ENCODE results near the gene CD82.

CD82 gene

DNA sequence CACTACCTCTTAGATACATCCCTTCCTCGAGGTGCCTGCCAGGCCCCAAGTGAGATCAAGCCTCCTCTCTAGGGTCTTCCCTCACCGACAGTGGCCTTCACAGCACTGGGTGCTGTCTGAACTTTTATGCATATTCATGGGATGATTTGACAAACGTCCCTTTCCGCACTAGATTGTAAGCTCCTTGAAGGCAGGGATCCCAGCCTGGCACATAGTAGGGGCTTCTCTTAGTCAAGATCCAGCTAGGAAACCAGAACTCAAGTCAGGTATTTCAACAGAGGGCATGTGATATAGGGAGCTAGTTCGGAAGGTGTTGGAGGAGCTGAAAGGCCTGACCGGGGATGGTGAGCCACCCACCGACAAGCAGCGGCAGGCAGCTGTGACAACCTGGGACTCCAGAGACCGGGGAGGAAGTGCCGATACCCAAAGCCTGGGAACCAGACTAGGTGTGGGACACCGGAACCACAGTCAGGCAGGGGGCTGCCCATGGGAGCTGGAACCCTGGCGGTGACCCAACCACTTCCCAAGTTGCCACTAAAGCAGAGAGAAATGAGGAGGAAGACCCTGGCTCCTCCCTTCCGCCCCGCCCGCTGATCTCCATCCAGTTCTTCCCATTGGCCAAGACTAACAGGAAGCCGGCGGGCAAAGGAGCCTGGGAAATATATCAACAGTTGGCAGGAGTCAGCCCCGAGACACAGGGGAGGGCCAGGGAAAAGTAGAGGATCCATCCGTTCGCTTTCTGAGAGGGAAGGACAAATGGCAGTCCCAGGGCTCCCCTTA is 39.8 kb upstream of the CD82 start:
- Histone ChIP-seq H3K4me2 (ENCODE audit: low read length) (no peak overlapping the region), H3F3A (ENCODE audit: control insufficient read depth, insufficient read depth) (no peaks in the 10 kb centered on the region)
- TF ChIP-seq CTCF (IDR thresholded peaks at IDR 0.05; ENCODE audit: low read depth, low read length, poor library complexity, severe bottlenecking) (no peak), EZH2phosphoT487 (IDR thresholded peaks at IDR 0.05; ENCODE audit: borderline replicate concordance, low read length) (no peak)

GRCh38 chr11:44526438-44526837 is 39.0 kb upstream of the CD82 start:
- H3K27ac ChIP-seq (ENCODE audit: low read depth, low read length), result no peak overlapping the region
- no peak overlapping the region for H3K4me3 ChIP-seq (ENCODE audit: low read length)
- H3K36me3 ChIP-seq (ENCODE audit: control insufficient read depth, low read length), result no peaks in the 10 kb centered on the region
- no peak overlapping the region for H3K4me2 ChIP-seq (ENCODE audit: low read length)
- peaks cover 32% of the 10 kb centered on the region for H3K27me3 ChIP-seq (ENCODE audit: control insufficient read depth, low read length)
- H3K9me3 ChIP-seq (ENCODE audit: control insufficient read depth, insufficient read depth, low read length), result no peaks in the 10 kb centered on the region
- H3K9me2 ChIP-seq (replicated peaks; ENCODE audit: control insufficient read depth, low read length), result no peaks in the 10 kb centered on the region
- no peaks in the 10 kb centered on the region for H3F3A ChIP-seq (ENCODE audit: control insufficient read depth, insufficient read depth)
- no peak for TF ChIP-seq EZH2phosphoT487 (IDR thresholded peaks at IDR 0.05; ENCODE audit: borderline replicate concordance, low read length)
- TF ChIP-seq CTCF (IDR thresholded peaks at IDR 0.05; ENCODE audit: low read depth, low read length, poor library complexity, severe bottlenecking), result no peak
- no peaks in the 10 kb centered on the region for H4K20me1 ChIP-seq (ENCODE audit: control insufficient read depth, insufficient read depth, low read depth, low read length)
- H3K79me2 ChIP-seq (ENCODE audit: control insufficient read depth, low read length), result no peaks in the 10 kb centered on the region
- peaks cover 4% of the 10 kb centered on the region for H3K4me1 ChIP-seq (ENCODE audit: control insufficient read depth, low read length)

More for the DNA sequence above, 39.8 kb upstream of the CD82 start:
- no peaks in the 10 kb centered on the region for H3K4me1 ChIP-seq (ENCODE audit: control insufficient read depth, low read length)
- H3K36me3 ChIP-seq (ENCODE audit: control insufficient read depth, low read length), result no peaks in the 10 kb centered on the region
- no peaks in the 10 kb centered on the region for H3K9me3 ChIP-seq (ENCODE audit: control insufficient read depth, insufficient read depth, low read length)
- H3K27me3 ChIP-seq (ENCODE audit: control insufficient read depth, low read length), result peaks cover 24% of the 10 kb centered on the region
- H3K9me2 ChIP-seq (replicated peaks; ENCODE audit: control insufficient read depth, low read length), result no peaks in the 10 kb centered on the region
- H3K27ac ChIP-seq (ENCODE audit: low read depth, low read length), result no peak overlapping the region
- no peaks in the 10 kb centered on the region for H3K79me2 ChIP-seq (ENCODE audit: control insufficient read depth, low read length)
- no peaks in the 10 kb centered on the region for H4K20me1 ChIP-seq (ENCODE audit: control insufficient read depth, insufficient read depth, low read depth, low read length)
- H3K4me3 ChIP-seq (ENCODE audit: low read length), result no peak overlapping the region

- TF ChIP-seq CTCF (IDR thresholded peaks at IDR 0.05; ENCODE audit: low read depth, low read length, poor library complexity, severe bottlenecking), result no peak
- no peak for TF ChIP-seq EZH2phosphoT487 (IDR thresholded peaks at IDR 0.05; ENCODE audit: borderline replicate concordance, low read length)
- peaks cover 35% of the 10 kb centered on the region for H3K27me3 ChIP-seq (ENCODE audit: control insufficient read depth, low read length)
- H3K4me3 ChIP-seq (ENCODE audit: low read length), result no peak overlapping the region
- H3F3A ChIP-seq (ENCODE audit: control insufficient read depth, insufficient read depth), result no peaks in the 10 kb centered on the region
- no peaks in the 10 kb centered on the region for H3K79me2 ChIP-seq (ENCODE audit: control insufficient read depth, low read length)
- no peaks in the 10 kb centered on the region for H3K9me2 ChIP-seq (replicated peaks; ENCODE audit: control insufficient read depth, low read length)
- H3K4me2 ChIP-seq (ENCODE audit: low read length), result no peak overlapping the region
- no peaks in the 10 kb centered on the region for H3K9me3 ChIP-seq (ENCODE audit: control insufficient read depth, insufficient read depth, low read length)
- H3K4me1 ChIP-seq (ENCODE audit: control insufficient read depth, low read length), result peaks cover 9% of the 10 kb centered on the region
- H4K20me1 ChIP-seq (ENCODE audit: control insufficient read depth, insufficient read depth, low read depth, low read length), result 0 out of 2 replicates have a peak, but pooled peaks cover 6% of the 10 kb centered on the region
- H3K36me3 ChIP-seq (ENCODE audit: control insufficient read depth, low read length), result no peaks in the 10 kb centered on the region
- no peak overlapping the region for H3K27ac ChIP-seq (ENCODE audit: low read depth, low read length)
These were observed 38.0 kb upstream of the CD82 start for GRCh38 chr11:44527476-44527875.

Measured in DOHH2 (cell line).